GM12874 (cell line): ENCODE measurements around the gene CLSTN2.

Source experiments
- TF ChIP-seq, protein P1 (sequence below): IDR thresholded peaks from 2 replicates; pipeline ENCODE4 v1.5.1; 2011; ENCODE audit warnings: low read depth, mild to moderate bottlenecking, control low read depth, low read length, moderate library complexity; ENCODE audit not compliant: insufficient read depth

CLSTN2 gene

DNA sequence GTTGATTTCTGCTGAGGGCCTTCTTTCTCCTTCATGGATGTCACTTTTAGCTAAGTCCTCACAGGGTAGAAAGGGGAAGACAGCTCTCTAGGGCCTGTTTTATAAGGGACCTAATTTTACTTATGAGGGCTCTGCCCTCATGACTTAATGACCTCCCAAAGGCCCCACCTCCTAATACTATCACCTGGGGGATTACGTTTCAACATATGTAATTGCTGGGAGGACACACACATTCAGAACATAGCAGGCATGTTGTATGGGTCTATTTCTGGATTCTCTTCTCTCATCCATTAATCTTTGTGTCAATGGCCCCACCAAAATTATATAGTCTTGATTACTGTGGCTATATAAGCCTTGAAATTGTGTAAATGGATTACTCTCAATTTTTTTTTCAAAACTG is 255.0 kb downstream of the CLSTN2 start:
- TF ChIP-seq, protein P1, sequence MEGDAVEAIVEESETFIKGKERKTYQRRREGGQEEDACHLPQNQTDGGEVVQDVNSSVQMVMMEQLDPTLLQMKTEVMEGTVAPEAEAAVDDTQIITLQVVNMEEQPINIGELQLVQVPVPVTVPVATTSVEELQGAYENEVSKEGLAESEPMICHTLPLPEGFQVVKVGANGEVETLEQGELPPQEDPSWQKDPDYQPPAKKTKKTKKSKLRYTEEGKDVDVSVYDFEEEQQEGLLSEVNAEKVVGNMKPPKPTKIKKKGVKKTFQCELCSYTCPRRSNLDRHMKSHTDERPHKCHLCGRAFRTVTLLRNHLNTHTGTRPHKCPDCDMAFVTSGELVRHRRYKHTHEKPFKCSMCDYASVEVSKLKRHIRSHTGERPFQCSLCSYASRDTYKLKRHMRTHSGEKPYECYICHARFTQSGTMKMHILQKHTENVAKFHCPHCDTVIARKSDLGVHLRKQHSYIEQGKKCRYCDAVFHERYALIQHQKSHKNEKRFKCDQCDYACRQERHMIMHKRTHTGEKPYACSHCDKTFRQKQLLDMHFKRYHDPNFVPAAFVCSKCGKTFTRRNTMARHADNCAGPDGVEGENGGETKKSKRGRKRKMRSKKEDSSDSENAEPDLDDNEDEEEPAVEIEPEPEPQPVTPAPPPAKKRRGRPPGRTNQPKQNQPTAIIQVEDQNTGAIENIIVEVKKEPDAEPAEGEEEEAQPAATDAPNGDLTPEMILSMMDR = no peak

DNA sequence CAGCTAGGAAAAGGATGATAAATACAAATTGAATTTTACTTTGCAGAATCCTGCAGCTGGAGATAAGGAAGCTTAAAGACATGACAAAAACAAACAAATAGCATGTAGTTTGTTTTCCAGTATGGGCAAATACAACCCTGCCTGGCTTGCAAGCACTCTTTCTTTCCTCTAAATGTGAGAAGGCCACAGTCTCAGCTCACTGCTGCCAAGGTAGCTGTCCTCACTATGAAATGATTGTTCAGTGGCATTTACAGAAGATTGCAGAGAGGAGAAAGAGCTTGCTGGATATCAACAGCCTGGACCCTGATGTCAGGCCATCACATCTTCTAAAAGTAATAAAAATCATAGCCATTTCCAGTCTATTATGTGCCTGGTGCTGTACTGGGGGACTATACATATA is 262.0 kb downstream of the CLSTN2 start:
- TF ChIP-seq, protein P1 = no peak

DNA sequence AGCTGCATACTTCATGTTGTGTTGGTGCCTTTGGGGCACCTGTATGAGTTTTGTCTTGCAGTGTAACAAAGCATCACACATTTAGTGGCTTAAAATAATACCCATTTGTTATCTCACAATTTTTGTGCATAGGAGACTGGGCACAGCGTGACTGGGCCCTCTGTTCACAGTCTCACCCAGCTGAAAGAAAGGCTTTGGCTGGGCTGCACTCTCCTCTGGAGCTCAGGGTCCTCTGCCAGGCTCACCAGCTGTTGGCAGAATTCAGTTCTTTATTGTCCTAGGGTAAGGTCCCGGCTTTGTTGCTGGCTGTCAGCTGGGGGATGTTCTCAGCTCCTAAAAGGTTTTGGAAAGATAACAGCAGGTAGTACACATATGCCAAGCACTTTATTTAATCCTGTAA is 263.3 kb downstream of the CLSTN2 start:
- TF ChIP-seq, protein P1 = no peak

GRCh38 chr3:140199008-140199407 is 264.0 kb downstream of the CLSTN2 start:
- TF ChIP-seq, protein P1 = no peak

DNA sequence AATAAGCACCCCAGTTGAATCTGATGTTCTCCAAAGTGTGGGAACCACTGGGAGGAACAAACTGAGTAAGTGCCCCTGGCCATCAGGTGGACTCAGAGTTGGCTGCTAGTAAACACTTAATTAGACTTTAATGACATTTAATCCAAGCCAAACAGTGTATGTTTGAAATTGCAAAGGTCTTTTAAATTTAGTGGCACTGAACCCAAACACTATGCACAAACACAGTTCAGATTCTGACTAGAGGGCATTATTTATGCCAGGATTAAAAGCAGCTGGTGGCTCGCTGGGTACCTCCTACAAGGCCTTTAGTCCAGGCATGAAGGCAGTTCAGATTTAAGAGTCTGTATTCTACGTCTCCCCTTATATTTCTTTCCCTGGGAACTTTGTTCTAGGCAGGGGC is 264.8 kb downstream of the CLSTN2 start:
- TF ChIP-seq, protein P1 = no peak

DNA sequence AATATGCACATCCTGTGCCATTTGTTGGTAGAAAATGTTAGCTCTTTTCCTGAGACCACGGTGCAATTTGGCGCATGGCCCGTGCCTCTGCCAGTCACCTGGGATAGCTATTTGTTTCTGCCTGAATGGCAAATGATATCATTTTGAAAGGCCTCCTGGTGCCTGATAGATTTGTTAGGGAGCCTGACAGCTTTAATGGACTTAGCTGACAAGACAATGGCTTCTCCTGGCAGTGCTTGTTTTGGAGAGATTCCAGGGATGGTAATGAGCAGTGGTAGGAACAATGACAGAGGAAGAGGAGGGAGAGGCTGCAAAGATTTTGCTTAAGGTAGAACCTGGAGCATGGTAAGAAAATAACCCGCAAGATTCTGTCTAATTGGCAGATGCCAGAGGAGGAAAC is 268.5 kb downstream of the CLSTN2 start:
- TF ChIP-seq, protein P1 = no peak

- TF ChIP-seq, protein P1 = no peak
Measured at GRCh38 chr3:140204271-140204984, 269.4 kb downstream of the CLSTN2 start.
